HCT116 (cell line): Measurements from ENCODE around the gene ZXDA. TPM values are rescaled to one million over a fixed set of nuclear protein-coding genes. Genes with fewer than 3 reads are reported as not detected.
"Not testable (repeated sequence)": the region's sequence is repeated elsewhere in the genome, so short reads cannot be mapped to it uniquely, and the experiment has no call there.

ENCODE experiments used
- ATAC-seq: fragments of 200-7000 bp; cut with Tn5 transposase; 2 replicates; pipeline ENCODE4 v1.9.1; 2020; ENCODE audit warnings: mild to moderate bottlenecking, moderate library complexity
- BruUV-seq: library from RNA; stranded (reverse); fragments of 400-500 nt; replicated peaks from 2 replicates; lab custom pipeline; 2021; lab: Mats Ljungman, UMichigan
- CTCF ChIA-PET: fragments of 300-600 bp; sonication (Branson Sonifier 250); formaldehyde crosslinking; loops from one replicate; lab custom pipeline; 2021; ENCODE audit warnings: antibody characterized with exemption; lab: Charles Lee
- POLR2A ChIA-PET: fragments of 300-600, 350-600 bp; sonication (Branson Sonifier 250); formaldehyde crosslinking; loops from one replicate; lab custom pipeline; 2021; ENCODE audit warnings: antibody characterized with exemption; lab: Charles Lee
- RAD21 ChIA-PET, 2 experiments: fragments of 300-600 bp; sonication (Branson Sonifier 250); formaldehyde crosslinking; loops; one replicate each; lab custom pipeline; 2023; ENCODE audit warnings: low total read pairs in 2 of 2; ENCODE audit not compliant: uncharacterized antibody in 2 of 2, unreplicated experiment in 2 of 2, low non-redundant PET in 1 of 2; lab: Charles Lee
- DNase-seq: peaks from one replicate; pipeline ENCODE4 v3.0.0-alpha.2; 2010; ENCODE audit warnings: low read depth, low spot score
- H2AFZ ChIP-seq: fragments of 200-600 bp; shearing (Covaris generic), sonication (generic); 2 replicates; pipeline ENCODE4 v1.6.1; 2017; ENCODE audit warnings: low read depth, mixed run types, mixed read lengths, antibody characterized with exemption, low read length; ENCODE audit not compliant: poor library complexity, severe bottlenecking
- H3K27ac ChIP-seq: 2 replicates; pipeline ENCODE4 v1.5.1; 2012; ENCODE audit warnings: low read depth, low read length
- H3K27me3 ChIP-seq: fragments of 200-600 bp; sonication (generic); 2 replicates; pipeline ENCODE4 v1.6.1; 2016; ENCODE audit warnings: mixed run types, low read length, mixed read lengths; ENCODE audit not compliant: insufficient read depth
- H3K36me3 ChIP-seq, 2 experiments: fragments of 200-500 bp in 1 of 2; fragments of 200-600 bp in 1 of 2; sonication (Bioruptor generic) in 1 of 2; sonication (generic) in 1 of 2; 2 replicates each; pipeline versions ENCODE4 v1.5.1 to v1.6.1; 2014 to 2016; ENCODE audit warnings: low read length in 2 of 2, inconsistent platforms in 1 of 2, mixed read lengths in 1 of 2, mixed run types in 1 of 2; ENCODE audit not compliant: insufficient read depth in 2 of 2, control insufficient read depth in 1 of 2
- H3K4me1 ChIP-seq, 2 experiments: fragments of 200-600 bp in 1 of 2; sonication (generic) in 1 of 2; 2 replicates each; pipeline versions ENCODE4 v1.5.1 to v1.6.1; 2012 to 2017; ENCODE audit warnings: low read length in 2 of 2, inconsistent platforms in 1 of 2, mild to moderate bottlenecking in 1 of 2, mixed read lengths in 1 of 2, mixed run types in 1 of 2, moderate library complexity in 1 of 2; ENCODE audit not compliant: insufficient read depth in 2 of 2, control insufficient read depth in 1 of 2
- H3K4me2 ChIP-seq: fragments of 200-600 bp; sonication (generic); 2 replicates; pipeline ENCODE4 v1.6.1; 2017; ENCODE audit warnings: mixed run types, low read length, mixed read lengths
- H3K4me3 ChIP-seq, 2 experiments: fragments of 200-600 bp in 1 of 2; sonication (generic) in 1 of 2; replicated peaks in 1 of 2; 2 replicates each; pipeline ENCODE4 v1.5.1; 2011 to 2016; ENCODE audit warnings: low read length in 2 of 2, control low read depth in 1 of 2, low read depth in 1 of 2, mild to moderate bottlenecking in 1 of 2, mixed read lengths in 1 of 2, mixed run types in 1 of 2
- H3K79me2 ChIP-seq: fragments of 200-600 bp; sonication (generic); 2 replicates; pipeline ENCODE4 v1.6.1; 2017; ENCODE audit warnings: mild to moderate bottlenecking, mixed run types, low read length, moderate library complexity, mixed read lengths; ENCODE audit not compliant: insufficient read depth
- H3K9ac ChIP-seq: fragments of 200-600 bp; sonication (generic); 2 replicates; pipeline ENCODE4 v1.6.1; 2016; ENCODE audit warnings: low read length, mixed read lengths
- H3K9me2 ChIP-seq: fragments of 200-600 bp; sonication (generic), shearing (Covaris generic); 2 replicates; pipeline ENCODE4 v1.6.1; 2017; ENCODE audit warnings: mixed run types, mild to moderate bottlenecking, moderate library complexity; ENCODE audit not compliant: insufficient read depth
- H3K9me3 ChIP-seq, 2 experiments: fragments of 200-500 bp in 1 of 2; fragments of 200-600 bp in 1 of 2; sonication (Bioruptor generic) in 1 of 2; sonication (generic) in 1 of 2; 2 replicates each; pipeline ENCODE4 v1.6.1; 2014 to 2017; ENCODE audit warnings: low read length in 2 of 2, mixed read lengths in 2 of 2, inconsistent platforms in 1 of 2, low read depth in 1 of 2, mild to moderate bottlenecking in 1 of 2, mixed run types in 1 of 2, moderate library complexity in 1 of 2; ENCODE audit not compliant: control insufficient read depth in 1 of 2, insufficient read depth in 1 of 2
- H4K20me1 ChIP-seq: fragments of 200-600 bp; sonication (generic), shearing (Covaris generic); 2 replicates; pipeline ENCODE4 v1.6.1; 2017; ENCODE audit warnings: mixed run types, mild to moderate bottlenecking, moderate library complexity; ENCODE audit not compliant: insufficient read depth
- CTCF ChIP-seq, 3 experiments: fragments of 200-600 bp in 1 of 3; sonication (generic) in 1 of 3; IDR thresholded peaks in 2 of 3; conservative IDR thresholded peaks in 1 of 3; 2 replicates each; pipeline ENCODE4 v1.5.1; 2012 to 2017; ENCODE audit warnings: low read depth in 2 of 3, low read length in 2 of 3, antibody characterized with exemption in 1 of 3, borderline replicate concordance in 1 of 3, control low read depth in 1 of 3, mild to moderate bottlenecking in 1 of 3, mixed read lengths in 1 of 3, mixed run types in 1 of 3, moderate library complexity in 1 of 3; ENCODE audit not compliant: insufficient read depth in 1 of 3
- POLR2A ChIP-seq: IDR thresholded peaks from 2 replicates; pipeline ENCODE4 v1.7.0; 2011; ENCODE audit warnings: borderline replicate concordance; ENCODE audit not compliant: insufficient read depth, insufficient read length; ENCODE audit errors: extremely low read depth
- RAD21 ChIP-seq: IDR thresholded peaks from 2 replicates; pipeline ENCODE4 v1.6.1; 2012; ENCODE audit warnings: low read depth, mild to moderate bottlenecking
- TCF7L2 ChIP-seq: IDR thresholded peaks from 2 replicates; pipeline ENCODE4 v1.7.0; 2011; ENCODE audit warnings: borderline replicate concordance, inconsistent platforms; ENCODE audit not compliant: insufficient read depth, insufficient read length; ENCODE audit errors: extremely low read depth
- ZFX ChIP-seq: fragments of 450-650 bp; IDR thresholded peaks from 2 replicates; pipeline ENCODE4 v1.6.1; 2017
- intact Hi-C: fragments of 100-400 bp; cut with micrococcal nuclease; formaldehyde crosslinking; loops from 2 replicates; pipeline ENCODE4 v1.10.0; 2022
- total RNA-seq: library from RNA; stranded (reverse); gene quantifications from one replicate; pipeline ENCODE4 v1.2.1, GENCODE V29; 2021; ENCODE audit not compliant: unreplicated experiment
- TF ChIP-seq, protein P1 (sequence below): IDR thresholded peaks from 2 replicates; pipeline ENCODE4 v1.6.1; 2012; ENCODE audit warnings: low read depth

ZXDA gene
- total RNA-seq, 1 experiment from 2014 or later: 3.8 TPM

DNA sequence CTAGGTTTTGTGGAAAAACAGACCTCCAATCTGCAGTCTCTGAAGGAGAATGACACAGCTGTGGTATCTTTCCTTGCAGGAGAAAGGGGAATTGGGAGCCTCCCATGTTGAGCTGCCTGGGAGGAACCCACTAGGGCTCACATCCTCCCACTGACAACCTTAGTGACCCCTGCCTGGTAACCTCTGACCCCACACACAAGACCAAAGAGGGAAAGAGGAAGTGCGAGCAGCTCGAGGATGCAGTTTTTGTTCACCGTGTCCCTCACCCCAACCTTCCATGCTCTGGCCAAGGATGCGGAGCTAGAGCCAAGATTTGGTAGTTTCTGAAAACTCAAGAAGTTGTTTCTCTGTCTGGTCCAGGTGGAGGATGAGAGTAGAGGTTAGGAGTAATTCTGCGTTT is 5.4 kb upstream of the ZXDA start (continued):
- TF ChIP-seq, protein P1, sequence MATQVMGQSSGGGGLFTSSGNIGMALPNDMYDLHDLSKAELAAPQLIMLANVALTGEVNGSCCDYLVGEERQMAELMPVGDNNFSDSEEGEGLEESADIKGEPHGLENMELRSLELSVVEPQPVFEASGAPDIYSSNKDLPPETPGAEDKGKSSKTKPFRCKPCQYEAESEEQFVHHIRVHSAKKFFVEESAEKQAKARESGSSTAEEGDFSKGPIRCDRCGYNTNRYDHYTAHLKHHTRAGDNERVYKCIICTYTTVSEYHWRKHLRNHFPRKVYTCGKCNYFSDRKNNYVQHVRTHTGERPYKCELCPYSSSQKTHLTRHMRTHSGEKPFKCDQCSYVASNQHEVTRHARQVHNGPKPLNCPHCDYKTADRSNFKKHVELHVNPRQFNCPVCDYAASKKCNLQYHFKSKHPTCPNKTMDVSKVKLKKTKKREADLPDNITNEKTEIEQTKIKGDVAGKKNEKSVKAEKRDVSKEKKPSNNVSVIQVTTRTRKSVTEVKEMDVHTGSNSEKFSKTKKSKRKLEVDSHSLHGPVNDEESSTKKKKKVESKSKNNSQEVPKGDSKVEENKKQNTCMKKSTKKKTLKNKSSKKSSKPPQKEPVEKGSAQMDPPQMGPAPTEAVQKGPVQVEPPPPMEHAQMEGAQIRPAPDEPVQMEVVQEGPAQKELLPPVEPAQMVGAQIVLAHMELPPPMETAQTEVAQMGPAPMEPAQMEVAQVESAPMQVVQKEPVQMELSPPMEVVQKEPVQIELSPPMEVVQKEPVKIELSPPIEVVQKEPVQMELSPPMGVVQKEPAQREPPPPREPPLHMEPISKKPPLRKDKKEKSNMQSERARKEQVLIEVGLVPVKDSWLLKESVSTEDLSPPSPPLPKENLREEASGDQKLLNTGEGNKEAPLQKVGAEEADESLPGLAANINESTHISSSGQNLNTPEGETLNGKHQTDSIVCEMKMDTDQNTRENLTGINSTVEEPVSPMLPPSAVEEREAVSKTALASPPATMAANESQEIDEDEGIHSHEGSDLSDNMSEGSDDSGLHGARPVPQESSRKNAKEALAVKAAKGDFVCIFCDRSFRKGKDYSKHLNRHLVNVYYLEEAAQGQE: no peak
- TF ChIP-seq RAD21 (no peak), CTCF (IDR thresholded peaks at IDR 0.05 in 2 of 3, conservative IDR thresholded peaks at IDR 0.05 in 1 of 3; ENCODE audit: borderline replicate concordance in 1 of 3, insufficient read depth in 1 of 3, low read depth in 2 of 3, low read length in 2 of 3) (no peak), POLR2A (no peak), TCF7L2 (no peak)
- TF ChIP-seq, all 23 proteins: peak for 0

DNA sequence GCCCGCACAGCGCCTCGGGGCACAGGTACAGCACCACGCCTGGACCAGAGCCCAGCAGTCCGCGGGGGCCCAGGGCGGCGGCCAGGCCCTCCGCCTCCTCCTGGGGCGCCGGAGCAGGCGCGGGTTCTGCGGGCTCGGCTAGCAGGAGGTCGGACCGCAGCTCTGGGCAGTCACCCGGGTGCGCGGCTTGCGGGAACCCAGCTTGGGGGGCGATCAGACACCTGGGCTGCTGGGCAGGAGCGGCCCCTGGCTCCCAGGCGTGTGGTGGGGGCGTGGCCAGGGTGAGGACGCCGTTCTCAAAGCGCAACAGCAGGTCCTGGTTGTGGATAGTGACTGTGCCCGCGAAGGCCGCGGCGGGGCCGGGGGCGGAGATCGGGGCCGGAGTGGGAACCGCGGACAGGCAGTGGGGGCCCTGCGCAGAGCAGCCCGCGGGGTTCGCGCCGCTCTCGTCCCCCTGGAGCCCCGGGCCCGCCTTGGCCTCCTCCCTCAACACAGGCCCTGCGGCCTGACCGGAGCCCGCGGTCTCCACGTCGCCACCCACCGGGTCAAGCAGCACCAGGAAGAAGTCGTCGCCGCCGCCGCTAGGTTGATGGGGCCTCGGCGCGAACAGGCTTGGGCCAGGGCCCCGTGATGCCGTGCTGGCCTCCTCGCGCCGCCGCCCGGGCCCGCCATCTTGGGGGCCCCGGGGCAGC is 517 bp downstream of the ZXDA start:
- H3K4me1 ChIP-seq, H4K20me1 ChIP-seq, H3K9me2 ChIP-seq, H3K27me3 ChIP-seq, H3K9me3 ChIP-seq, BruUV-seq, RAD21 ChIA-PET, DNase-seq, H3K79me2 ChIP-seq, H3K36me3 ChIP-seq, CTCF ChIA-PET, H2AFZ ChIP-seq, POLR2A ChIA-PET: not testable (repeated sequence)
- Histone ChIP-seq H3K9ac (peak overlapping the region; percentile 60), H3K4me2 (peak overlapping the region; percentile 67), H3K27ac (peak overlapping the region; percentile 71), H3K4me3 (peak overlapping the region; percentile 39 to 53)
- peak; percentile 86 for ATAC-seq
- TF ChIP-seq ZFX: peak; percentile 87
- intact Hi-C loops: loop anchor here (5.0 kb wide), 1 partner anchor 317 kb away; the partner anchor contains the start of gene ZXDB

GRCh38 chrX:57908972-57909594 is 1.2 kb downstream of the ZXDA start:
- H3K4me1 ChIP-seq, H3K9me3 ChIP-seq, H3K79me2 ChIP-seq, POLR2A ChIA-PET, H3K27me3 ChIP-seq, H3K36me3 ChIP-seq, H3K9me2 ChIP-seq, H2AFZ ChIP-seq, RAD21 ChIA-PET, H4K20me1 ChIP-seq, BruUV-seq, CTCF ChIA-PET, DNase-seq: not testable (repeated sequence)
- Histone ChIP-seq H3K9ac (peak overlapping the region; percentile 60; the same call in 1 of the 2 replicates), H3K27ac (peak overlapping the region; percentile 71), H3K4me2 (peak overlapping the region; percentile 67), H3K4me3 (peak overlapping the region; percentile 39 to 53)
- peak; percentile 29; the same call in 1 of the 2 replicates for ATAC-seq
- intact Hi-C loops: loop anchor here (5.0 kb wide), 1 partner anchor 317 kb away; the partner anchor contains the start of gene ZXDB
